GM18517 (cell line): ENCODE data around the gene TUBGCP6.
"Not testable (repeated sequence)": the region's sequence is repeated elsewhere in the genome, so short reads cannot be mapped to it uniquely, and the experiment has no call there.

Experiments
- ATAC-seq: cut with Tn5 transposase; IDR thresholded peaks from one replicate; pipeline ENCODE4 v1.9.1; 2021; ENCODE audit warnings: mild to moderate bottlenecking, moderate library complexity; ENCODE audit not compliant: unreplicated experiment

The TUBGCP6 gene

GRCh38 chr22:50278956-50279619 is 34.3 kb upstream of the TUBGCP6 start:
- ATAC-seq, result no peak

GRCh38 chr22:50278461-50278860 is 33.6 kb upstream of the TUBGCP6 start:
- ATAC-seq, result no peak

GRCh38 chr22:50277761-50278160 is 32.9 kb upstream of the TUBGCP6 start:
- no peak for ATAC-seq

GRCh38 chr22:50276143-50276542 is 31.3 kb upstream of the TUBGCP6 start:
- peak; percentile 55 for ATAC-seq

- no peak for ATAC-seq
Observed at GRCh38 chr22:50275181-50276055, 30.6 kb upstream of the TUBGCP6 start.

GRCh38 chr22:50274771-50275170 is 29.9 kb upstream of the TUBGCP6 start:
- ATAC-seq, result no peak

GRCh38 chr22:50274311-50274710 is 29.5 kb upstream of the TUBGCP6 start:
- ATAC-seq, result no peak

GRCh38 chr22:50273781-50274180 is 29.0 kb upstream of the TUBGCP6 start:
- not testable (repeated sequence) for ATAC-seq

GRCh38 chr22:50273352-50273751 is 28.5 kb upstream of the TUBGCP6 start:
- ATAC-seq, result not testable (repeated sequence)

GRCh38 chr22:50272044-50272802 is 27.4 kb upstream of the TUBGCP6 start:
- ATAC-seq, result no peak

GRCh38 chr22:50271519-50271970 is 26.7 kb upstream of the TUBGCP6 start:
- no peak for ATAC-seq

- ATAC-seq, result no peak
Observed at GRCh38 chr22:50270666-50271394, 26.0 kb upstream of the TUBGCP6 start.

GRCh38 chr22:50269970-50270665 is 25.3 kb upstream of the TUBGCP6 start, which contains the start of gene MAPK11:
MAPK11 (minus strand) TSS chr22:50270380; CDS start chr22:50270292, 88 bp downstream.
- no peak for ATAC-seq

- no peak for ATAC-seq
Observed at GRCh38 chr22:50269573-50269969, 24.7 kb upstream of the TUBGCP6 start.

- ATAC-seq, result no peak
Observed at GRCh38 chr22:50268655-50269113, 23.9 kb upstream of the TUBGCP6 start.

GRCh38 chr22:50267591-50268390 is 23.0 kb upstream of the TUBGCP6 start:
- no peak for ATAC-seq

GRCh38 chr22:50266994-50267393 is 22.2 kb upstream of the TUBGCP6 start:
- ATAC-seq, result no peak

GRCh38 chr22:50264946-50265669 is 20.3 kb upstream of the TUBGCP6 start:
- ATAC-seq, result no peak
